ENCODE data around the gene FN3KRP.
A peak's percentile ranks its signal among the peaks of the same experiment; 100 is the strongest.

Gene FN3KRP

DNA sequence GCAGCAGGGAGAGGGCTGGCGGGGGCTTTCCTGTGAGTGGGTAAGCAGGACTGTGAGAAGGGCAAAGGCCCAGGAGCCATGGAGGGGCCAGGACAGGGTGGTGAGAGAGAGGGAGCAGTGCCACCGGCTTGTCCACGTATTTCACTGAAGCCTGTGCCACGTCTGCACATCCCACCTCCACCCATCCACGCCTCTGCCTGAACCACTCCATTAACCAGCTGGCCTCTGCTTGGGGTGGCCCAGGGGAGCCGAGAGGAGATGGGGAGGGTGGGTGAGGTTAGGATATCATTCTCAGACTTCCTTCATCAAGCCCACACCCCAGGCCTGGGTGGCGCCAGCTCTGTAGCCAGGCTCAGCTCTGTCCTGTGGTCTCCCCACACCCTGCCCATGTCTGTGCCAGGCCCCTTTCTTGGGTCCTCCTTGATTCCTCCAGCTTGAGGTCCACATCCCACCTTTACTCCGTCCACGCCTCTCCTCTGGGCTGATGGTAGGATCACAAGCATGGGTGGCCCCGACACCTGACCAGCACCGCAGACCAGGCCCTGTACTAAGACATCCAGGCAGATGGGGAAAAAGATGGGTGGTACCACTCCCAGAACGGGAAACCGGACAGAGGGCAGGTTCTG lies 15.7 kb downstream of the FN3KRP start:
- no peak for TF ChIP-seq CTCF (IDR thresholded peaks at IDR 0.05; ENCODE audit: low read depth, low read length, missing control alignments)
- in situ Hi-C loops (cut with HindIII; ENCODE audit: low sequenced_read_pairs) = no loop called here
- no peak for DNase-seq (ENCODE audit: low read depth)
- no peak overlapping the region for H3K4me3 ChIP-seq (ENCODE audit: low read depth, low read length)

- in situ Hi-C loops (cut with HindIII; ENCODE audit: low sequenced_read_pairs) = no loop called here
- peak within 1 kb of the TSS; percentile 50 for H3K4me3 ChIP-seq (ENCODE audit: low read depth, low read length)
- TF ChIP-seq CTCF (IDR thresholded peaks at IDR 0.05; ENCODE audit: low read depth, low read length, missing control alignments) = no peak
- no peak for DNase-seq (ENCODE audit: low read depth)
Observed at GRCh38 chr17:82734987-82735866, 18.7 kb downstream of the FN3KRP start, which contains the start of gene FN3K. Gene FN3K, plus strand, starts transcription at chr17:82735615. Its CDS starts 22 bp downstream, at chr17:82735637.

GRCh38 chr17:82736511-82737185 lies 20.1 kb downstream of the FN3KRP start:
- DNase-seq (ENCODE audit: low read depth) = no peak
- TF ChIP-seq CTCF (IDR thresholded peaks at IDR 0.05; ENCODE audit: low read depth, low read length, missing control alignments) = no peak
- no peak overlapping the region for H3K4me3 ChIP-seq (ENCODE audit: low read depth, low read length)
- in situ Hi-C loops (cut with HindIII; ENCODE audit: low sequenced_read_pairs) = no loop called here

DNA sequence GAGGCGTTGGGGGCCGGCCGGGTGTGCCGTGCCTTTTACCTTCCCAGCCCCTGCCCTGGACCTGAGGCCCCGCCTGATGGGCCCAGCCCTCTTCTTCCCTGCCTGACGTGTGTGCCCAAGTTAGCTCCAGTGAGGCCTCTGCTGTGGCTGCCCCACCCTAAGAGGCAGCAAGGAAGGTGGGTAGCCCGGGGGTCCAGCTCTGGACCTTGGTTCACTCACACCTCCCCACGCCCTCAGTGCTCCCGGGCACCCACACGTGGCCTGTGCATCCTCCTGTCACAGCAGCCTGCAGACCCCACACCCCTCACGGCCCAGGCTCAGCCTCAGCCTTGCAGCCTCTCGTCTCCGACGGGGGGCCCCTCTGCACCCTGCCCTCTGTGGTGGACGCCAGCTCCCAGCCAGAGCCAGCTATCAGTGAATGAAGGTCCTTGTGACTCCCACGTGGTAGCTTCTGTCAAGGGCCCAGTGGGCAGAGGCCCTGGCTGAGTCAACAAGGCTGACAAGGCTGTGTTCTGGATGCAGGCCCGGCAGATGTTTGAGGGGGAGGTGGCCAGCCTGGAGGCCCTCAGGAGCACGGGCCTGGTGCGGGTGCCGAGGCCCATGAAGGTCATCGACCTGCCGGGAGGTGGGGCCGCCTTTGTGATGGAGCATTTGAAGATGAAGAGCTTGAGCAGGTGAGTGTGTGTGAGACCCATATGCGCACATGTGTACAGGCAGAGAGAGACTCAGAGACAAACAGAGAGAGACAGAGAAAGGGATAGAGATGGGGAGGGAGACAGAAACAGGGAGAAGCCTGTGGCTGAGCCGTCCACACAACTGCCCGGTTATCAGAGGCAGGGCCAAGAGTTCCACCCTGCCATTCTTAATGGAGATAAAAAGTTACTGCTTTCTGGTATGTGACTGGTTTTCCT lies 21.7 kb downstream of the FN3KRP start:
- in situ Hi-C loops (cut with HindIII; ENCODE audit: low sequenced_read_pairs) = no loop called here
- no peak for DNase-seq (ENCODE audit: low read depth)
- H3K4me3 ChIP-seq (ENCODE audit: low read depth, low read length) = no peak overlapping the region
- TF ChIP-seq CTCF (IDR thresholded peaks at IDR 0.05; ENCODE audit: low read depth, low read length, missing control alignments) = no peak

DNA sequence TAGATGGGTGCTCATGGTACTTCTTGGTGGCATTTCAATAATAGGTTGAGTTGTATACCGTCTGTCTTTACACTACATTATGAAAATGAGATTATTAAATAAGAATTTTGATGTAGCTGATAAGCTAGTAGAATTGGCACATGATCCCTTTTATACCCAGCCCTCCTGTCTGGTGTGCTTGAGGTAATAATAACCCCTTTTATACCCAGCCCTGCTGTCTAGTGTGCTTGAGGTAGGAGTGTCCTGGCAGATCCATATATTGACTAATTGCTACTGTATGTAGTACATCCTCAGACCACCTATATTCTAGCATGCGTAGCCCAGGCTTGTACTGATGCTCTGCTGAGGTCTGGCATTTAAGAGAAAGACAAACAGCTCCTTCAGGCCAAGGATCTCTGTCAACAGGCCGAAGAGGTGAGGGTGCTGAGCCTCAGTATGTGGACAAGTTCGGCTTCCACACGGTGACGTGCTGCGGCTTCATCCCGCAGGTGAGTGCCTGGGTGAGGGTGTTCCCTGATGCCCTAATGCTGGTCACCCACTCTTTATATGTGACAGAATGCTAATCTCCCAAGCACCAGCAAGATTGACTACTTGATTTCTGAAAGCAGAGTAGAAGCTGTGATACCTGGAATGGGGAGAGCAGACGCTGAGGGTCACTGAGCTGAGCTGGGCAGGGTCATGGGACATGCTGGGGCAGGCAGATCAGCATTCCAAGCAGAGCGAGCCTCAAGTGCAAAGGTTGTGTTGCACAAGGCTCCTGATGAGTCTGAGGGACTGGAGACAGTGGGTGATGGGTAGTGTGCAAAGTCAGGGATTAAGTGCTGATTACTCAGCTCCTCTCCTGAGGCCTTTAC lies 24.6 kb downstream of the FN3KRP start:
- H3K4me3 ChIP-seq (ENCODE audit: low read depth, low read length) = no peak overlapping the region
- in situ Hi-C loops (cut with HindIII; ENCODE audit: low sequenced_read_pairs) = no loop called here
- no peak for DNase-seq (ENCODE audit: low read depth)
- TF ChIP-seq CTCF (IDR thresholded peaks at IDR 0.05; ENCODE audit: low read depth, low read length, missing control alignments) = no peak
